ENCODE measurements around the gene PIGU. TPM values are rescaled to one million over a fixed set of nuclear protein-coding genes. Genes with fewer than 3 reads are reported as not detected.

Gene PIGU
- total RNA-seq, 1 experiment from 2014 or later, result 32.8 TPM

- no peak overlapping the region for H3K4me2 ChIP-seq (ENCODE audit: insufficient read depth, insufficient read length, low read length)
- H3K79me1 ChIP-seq (ENCODE audit: insufficient read depth, low read depth, low read length, poor library complexity, severe bottlenecking), result no peaks in the 10 kb centered on the region
- no peaks in the 10 kb centered on the region for H3K27me3 Mint-ChIP-seq (ENCODE audit: low read depth)
- no peak overlapping the region for H4K8ac ChIP-seq (replicated peaks; ENCODE audit: insufficient read length, low read depth, low read length)
- no peak overlapping the region for H4K5ac ChIP-seq (ENCODE audit: insufficient read length, low read depth, low read length)
- no peaks in the 10 kb centered on the region for H3K27me3 ChIP-seq (ENCODE audit: insufficient read depth, low read length)
- H4K91ac ChIP-seq (ENCODE audit: insufficient read length, low read depth, low read length), result no peak overlapping the region
- H3K23ac ChIP-seq (ENCODE audit: insufficient read length, low read depth, low read length), result no peak overlapping the region
- peak overlapping the region in 1 of 3 experiments; percentile 18; a peak in 1 of 7 replicates for H3K27ac Mint-ChIP-seq
- no peaks in the 10 kb centered on the region for H3K9me3 ChIP-seq (ENCODE audit: control insufficient read depth, low read depth, low read length)
- H3K36me3 Mint-ChIP-seq (ENCODE audit: insufficient read depth in 1 of 3, low read depth in 3 of 3), result peaks cover 3 to 42% (median 22%) of the 10 kb centered on the region in 3 experiments; a peak in 6 of 7 replicates
- H2BK15ac ChIP-seq (ENCODE audit: low read depth, low read length), result no peak overlapping the region
- no peak overlapping the region for H3K4ac ChIP-seq (ENCODE audit: low read depth, low read length)
- no peak for DNase-seq
- H4K20me1 ChIP-seq (ENCODE audit: control insufficient read depth, insufficient read depth, insufficient read length), result no peaks in the 10 kb centered on the region
- no peak for TF ChIP-seq CTCF (conservative IDR thresholded peaks at IDR 0.05)
- H2BK20ac ChIP-seq (ENCODE audit: low read depth, low read length, poor library complexity, severe bottlenecking), result no peak overlapping the region
- no peak overlapping the region for H2BK5ac ChIP-seq (ENCODE audit: insufficient read length, low read length)
- no peak overlapping the region for H3T11ph ChIP-seq (ENCODE audit: low read length)
- H3K9ac ChIP-seq (ENCODE audit: extremely low read depth, insufficient read length, low read length), result no peak overlapping the region
- no peaks in the 10 kb centered on the region for H3K4me1 ChIP-seq (ENCODE audit: insufficient read depth, low read length)
- H3K18ac ChIP-seq (ENCODE audit: insufficient read length, low read depth, low read length), result no peak overlapping the region
- whole genome bisulfite sequencing (ENCODE audit: extremely low coverage, insufficient read length, low lambda C conversion rate), result no CpG with 5 or more reads among the region's 1 CpG
- H2AFZ ChIP-seq (ENCODE audit: low read length), result no peak overlapping the region
- H3K4me3 Mint-ChIP-seq, result no peak overlapping the region
- H3K79me2 ChIP-seq (ENCODE audit: insufficient read depth, low read length), result no peaks in the 10 kb centered on the region
- no peak overlapping the region for H3K27ac ChIP-seq (ENCODE audit: insufficient read length, low read depth, low read length)
- H2AK5ac ChIP-seq (ENCODE audit: insufficient read length, low read length), result no peak overlapping the region
- no peaks in the 10 kb centered on the region for H3K23me2 ChIP-seq (ENCODE audit: insufficient read length, low read depth, low read length, poor library complexity, severe bottlenecking)
- H2BK12ac ChIP-seq (ENCODE audit: insufficient read length, low read depth, low read length), result no peak overlapping the region
- no peak overlapping the region for H3K14ac ChIP-seq (ENCODE audit: insufficient read depth, low read length)
- H2BK120ac ChIP-seq (ENCODE audit: low read depth, low read length, poor library complexity, severe bottlenecking), result no peak overlapping the region
- H3K4me1 Mint-ChIP-seq, result no peaks in the 10 kb centered on the region
- H3K56ac ChIP-seq (ENCODE audit: insufficient read length, low read depth, low read length), result no peak overlapping the region
- H3K9me3 Mint-ChIP-seq, result no peaks in the 10 kb centered on the region
These were observed 38.9 kb downstream of the PIGU start for GRCh38 chr20:34638039-34638292.
